ENCODE results near the gene FAM107B.

FAM107B gene

GRCh38 chr10:14609178-14609577 is 165.5 kb downstream of the FAM107B start:
- no peak for TF ChIP-seq CTCF (conservative IDR thresholded peaks at IDR 0.05; ENCODE audit: control insufficient read depth, insufficient read depth, low read depth, low read length)
- DNase-seq (ENCODE audit: low read depth) = no peak
- no peak overlapping the region for H3K4me3 ChIP-seq (ENCODE audit: control insufficient read depth, low read depth, low read length)

- TF ChIP-seq CTCF (conservative IDR thresholded peaks at IDR 0.05; ENCODE audit: control insufficient read depth, insufficient read depth, low read depth, low read length) = no peak
- DNase-seq (ENCODE audit: low read depth) = no peak
- no peak overlapping the region for H3K4me3 ChIP-seq (ENCODE audit: control insufficient read depth, low read depth, low read length)
Observed at GRCh38 chr10:14608381-14609001, 166.2 kb downstream of the FAM107B start.

GRCh38 chr10:14606633-14607032 is 168.1 kb downstream of the FAM107B start:
- no peak overlapping the region for H3K4me3 ChIP-seq (ENCODE audit: control insufficient read depth, low read depth, low read length)
- no peak for TF ChIP-seq CTCF (conservative IDR thresholded peaks at IDR 0.05; ENCODE audit: control insufficient read depth, insufficient read depth, low read depth, low read length)
- no peak for DNase-seq (ENCODE audit: low read depth)

- DNase-seq (ENCODE audit: low read depth) = peak; percentile 78
- H3K4me3 ChIP-seq (ENCODE audit: control insufficient read depth, low read depth, low read length) = peak overlapping the region; percentile 33
- TF ChIP-seq CTCF (conservative IDR thresholded peaks at IDR 0.05; ENCODE audit: control insufficient read depth, insufficient read depth, low read depth, low read length) = no peak
Observed at GRCh38 chr10:14605231-14605925, 169.3 kb downstream of the FAM107B start.

GRCh38 chr10:14604181-14605142 is 170.2 kb downstream of the FAM107B start:
- DNase-seq (ENCODE audit: low read depth) = peak; percentile 44
- no peak for TF ChIP-seq CTCF (conservative IDR thresholded peaks at IDR 0.05; ENCODE audit: control insufficient read depth, insufficient read depth, low read depth, low read length)
- peak overlapping the region; percentile 33 for H3K4me3 ChIP-seq (ENCODE audit: control insufficient read depth, low read depth, low read length)

GRCh38 chr10:14603534-14604102 is 171.1 kb downstream of the FAM107B start:
- no peak for DNase-seq (ENCODE audit: low read depth)
- no peak for TF ChIP-seq CTCF (conservative IDR thresholded peaks at IDR 0.05; ENCODE audit: control insufficient read depth, insufficient read depth, low read depth, low read length)
- H3K4me3 ChIP-seq (ENCODE audit: control insufficient read depth, low read depth, low read length) = peak overlapping the region; percentile 43

Measured in fibroblast of mammary gland (primary cell).